ENCODE measurements around the gene FOXE3. TPM values are rescaled to one million over a fixed set of nuclear protein-coding genes. Genes with fewer than 3 reads are reported as not detected.

FOXE3 gene
- total RNA-seq (2014; rRNA removed; shearing (Covaris generic)) = 0.14 TPM in 1 of 2 replicates, not detected in the other

DNA sequence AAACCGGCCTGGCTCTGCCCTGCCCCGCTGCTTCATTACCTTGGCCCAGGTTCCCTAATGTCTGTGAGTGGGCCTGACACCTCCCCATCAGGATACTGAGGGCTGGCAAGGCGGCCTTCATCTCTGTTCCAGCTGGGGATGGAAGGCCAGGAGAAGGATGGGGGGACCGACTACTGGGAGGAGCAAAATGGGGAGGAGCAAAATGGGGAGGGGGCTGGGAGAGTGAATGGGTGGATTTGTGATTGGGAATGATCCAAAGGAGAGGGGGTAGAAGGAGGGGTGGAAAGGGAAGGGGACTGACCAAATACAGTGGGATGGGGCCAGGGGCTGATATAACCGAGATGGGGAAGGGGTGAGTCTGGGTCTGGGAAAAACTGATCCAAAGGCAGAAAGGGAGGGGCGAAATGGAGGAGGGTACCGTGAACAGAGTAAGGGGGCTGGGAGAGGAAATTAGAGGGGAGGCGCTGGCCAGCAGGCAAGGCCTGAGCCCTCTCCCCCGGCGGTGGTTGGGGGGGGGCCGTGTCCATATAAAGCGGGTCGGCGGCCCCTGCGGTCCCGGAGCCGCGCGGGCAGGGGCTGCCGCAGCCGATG, at the start of gene FOXE3:
TSS of gene FOXE3 (plus strand) at position 558 of the 591 bp plus-strand sequence. CDS start at position 589, 31 bp downstream.
- peak; percentile 72 for DNase-seq
- no peaks in the 10 kb centered on the region for H3K36me3 ChIP-seq (replicated peaks; ENCODE audit: control insufficient read depth, insufficient read depth, low read length)
- peak within 1 kb of the TSS; percentile 32 for H3K4me3 ChIP-seq (ENCODE audit: insufficient read depth, low read depth, low read length)
- H3K27me3 ChIP-seq (ENCODE audit: control insufficient read depth, insufficient read depth, low read length) = peaks cover 77% of the 10 kb centered on the region

DNA sequence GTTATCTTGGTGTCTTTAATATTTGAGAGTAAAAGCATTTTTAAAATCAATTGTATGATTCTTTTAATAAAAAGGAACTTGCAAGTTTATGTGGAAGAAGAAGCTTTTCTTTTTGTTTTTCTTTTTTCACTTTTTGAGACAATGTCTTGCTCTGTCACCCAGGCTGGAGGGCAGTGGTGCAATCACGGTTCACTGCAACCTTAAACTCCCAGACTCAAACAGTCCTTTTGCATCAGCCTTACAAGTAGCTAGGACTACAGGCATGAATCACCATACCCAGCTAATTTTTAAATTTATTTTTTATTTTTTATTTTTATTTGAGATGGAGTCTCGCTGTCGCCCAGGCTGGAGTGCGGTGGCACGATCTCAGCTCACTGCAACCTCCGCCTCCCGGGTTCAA, 48.4 kb upstream of the FOXE3 start:
- Histone ChIP-seq H3K4me3 (ENCODE audit: insufficient read depth, low read depth, low read length) (no peak overlapping the region), H3K27me3 (ENCODE audit: control insufficient read depth, insufficient read depth, low read length) (no peaks in the 10 kb centered on the region), H3K36me3 (replicated peaks; ENCODE audit: control insufficient read depth, insufficient read depth, low read length) (peaks cover 3% of the 10 kb centered on the region; the same call in 1 of the 2 replicates)
- no peak for DNase-seq

DNA sequence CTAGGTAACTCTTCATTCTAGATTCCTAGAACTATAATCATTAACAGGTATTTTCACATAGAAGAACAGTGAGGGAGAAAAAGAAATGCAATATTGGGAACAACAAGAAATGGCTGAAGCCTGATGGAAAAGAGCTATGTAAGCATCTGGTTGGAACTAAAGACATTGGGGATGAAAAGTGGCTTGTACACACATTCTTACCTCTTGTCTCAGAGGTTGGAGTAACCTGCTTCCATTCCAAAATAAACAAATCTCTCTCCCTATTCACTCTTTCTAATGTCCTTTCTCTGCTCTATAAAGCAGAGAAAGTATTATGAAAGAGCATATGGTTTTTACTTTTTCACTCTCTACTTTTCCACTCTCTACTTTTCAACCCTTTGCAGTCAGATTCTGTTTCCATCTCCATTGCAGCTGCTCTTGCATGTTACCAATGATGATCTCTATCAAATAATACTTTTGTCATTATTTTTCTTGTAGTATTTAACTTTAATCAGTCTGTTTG, 45.0 kb upstream of the FOXE3 start:
- DNase-seq = no peak
- no peak overlapping the region for H3K4me3 ChIP-seq (ENCODE audit: insufficient read depth, low read depth, low read length)
- no peaks in the 10 kb centered on the region for H3K27me3 ChIP-seq (ENCODE audit: control insufficient read depth, insufficient read depth, low read length)
- H3K36me3 ChIP-seq (replicated peaks; ENCODE audit: control insufficient read depth, insufficient read depth, low read length) = peaks cover 4% of the 10 kb centered on the region; the same call in 1 of the 2 replicates

GRCh38 chr1:47374501-47374900, 41.6 kb upstream of the FOXE3 start:
- Histone ChIP-seq H3K36me3 (replicated peaks; ENCODE audit: control insufficient read depth, insufficient read depth, low read length) (peaks cover 3% of the 10 kb centered on the region; the same call in 1 of the 2 replicates), H3K4me3 (ENCODE audit: insufficient read depth, low read depth, low read length) (no peak overlapping the region), H3K27me3 (ENCODE audit: control insufficient read depth, insufficient read depth, low read length) (no peaks in the 10 kb centered on the region)
- no peak for DNase-seq

- no peak overlapping the region for H3K4me3 ChIP-seq (ENCODE audit: insufficient read depth, low read depth, low read length)
- no peaks in the 10 kb centered on the region for H3K27me3 ChIP-seq (ENCODE audit: control insufficient read depth, insufficient read depth, low read length)
- H3K36me3 ChIP-seq (replicated peaks; ENCODE audit: control insufficient read depth, insufficient read depth, low read length) = peaks cover 1% of the 10 kb centered on the region; the same call in 1 of the 2 replicates
- DNase-seq = no peak
These were observed 37.9 kb upstream of the FOXE3 start for GRCh38 chr1:47378147-47378546.

DNA sequence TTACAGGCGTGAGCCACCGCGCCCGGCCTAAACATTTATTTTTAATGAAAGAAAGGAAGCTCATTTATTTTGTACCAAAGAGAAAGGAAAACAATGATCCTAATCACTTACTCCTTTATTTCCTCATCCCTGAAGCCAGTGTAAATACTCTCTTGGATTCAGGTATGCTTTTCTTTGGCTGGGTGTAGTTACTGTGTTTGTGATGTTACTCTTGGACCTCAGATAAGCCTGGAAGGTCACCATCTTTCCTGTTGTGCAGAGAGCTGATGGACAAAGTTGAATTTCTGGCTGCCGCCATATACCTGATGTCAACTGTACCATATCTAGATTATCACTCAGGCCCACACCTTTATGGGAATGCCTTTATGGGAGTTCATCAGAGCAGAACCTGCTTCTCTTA, 35.4 kb upstream of the FOXE3 start:
- no peaks in the 10 kb centered on the region for H3K27me3 ChIP-seq (ENCODE audit: control insufficient read depth, insufficient read depth, low read length)
- no peak for DNase-seq
- no peak overlapping the region for H3K4me3 ChIP-seq (ENCODE audit: insufficient read depth, low read depth, low read length)
- no peaks in the 10 kb centered on the region for H3K36me3 ChIP-seq (replicated peaks; ENCODE audit: control insufficient read depth, insufficient read depth, low read length)

DNA sequence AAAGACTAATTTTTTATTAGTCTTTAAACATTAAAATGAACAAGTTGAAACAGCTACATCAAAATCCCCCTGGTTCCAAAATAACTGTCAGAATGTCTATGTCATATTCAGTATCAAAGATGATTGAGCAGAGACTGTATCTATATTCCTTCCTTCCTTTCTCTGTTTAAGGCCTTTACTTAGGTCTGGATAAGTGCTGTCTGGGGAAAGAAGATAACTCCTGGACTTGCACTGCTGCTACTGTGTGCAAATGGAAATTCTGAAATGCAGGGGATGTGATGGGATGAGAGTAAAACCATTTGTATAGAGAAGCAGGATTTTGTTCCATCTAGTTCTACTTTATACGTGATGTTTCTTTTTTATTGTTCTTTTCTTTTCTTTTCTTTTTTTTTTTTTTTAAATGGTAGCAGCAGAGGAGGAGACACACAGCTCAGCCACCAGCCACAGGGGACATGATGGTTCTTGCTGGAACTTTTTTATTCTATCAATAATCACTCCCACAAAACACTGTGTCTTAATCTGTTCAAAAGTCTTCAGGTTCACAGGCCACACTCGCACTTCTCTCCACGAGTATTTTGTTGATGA, 33.6 kb upstream of the FOXE3 start:
- no peak overlapping the region for H3K4me3 ChIP-seq (ENCODE audit: insufficient read depth, low read depth, low read length)
- no peaks in the 10 kb centered on the region for H3K27me3 ChIP-seq (ENCODE audit: control insufficient read depth, insufficient read depth, low read length)
- DNase-seq = no peak
- H3K36me3 ChIP-seq (replicated peaks; ENCODE audit: control insufficient read depth, insufficient read depth, low read length) = no peaks in the 10 kb centered on the region

DNA sequence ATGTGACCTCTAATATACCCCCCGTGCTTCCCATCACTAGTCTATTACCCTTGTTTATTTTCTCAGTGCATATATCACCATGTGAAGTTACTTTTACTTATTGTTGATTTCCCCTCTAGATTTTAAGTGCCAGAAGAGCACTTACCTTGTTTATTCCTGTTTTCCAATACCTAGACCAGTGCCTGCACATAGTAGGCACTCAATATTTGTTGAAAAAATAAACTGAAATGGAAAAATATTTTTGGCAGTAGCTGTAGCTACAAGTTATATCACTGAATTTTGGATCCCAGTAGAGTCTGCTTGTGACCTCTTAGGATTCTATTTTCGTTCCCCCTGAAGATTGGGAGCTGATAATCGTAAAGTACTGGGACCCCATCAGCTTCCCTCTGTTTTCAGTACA, 32.0 kb upstream of the FOXE3 start:
- no peaks in the 10 kb centered on the region for H3K36me3 ChIP-seq (replicated peaks; ENCODE audit: control insufficient read depth, insufficient read depth, low read length)
- H3K27me3 ChIP-seq (ENCODE audit: control insufficient read depth, insufficient read depth, low read length) = no peaks in the 10 kb centered on the region; the same call in 1 of the 2 replicates
- DNase-seq = no peak
- H3K4me3 ChIP-seq (ENCODE audit: insufficient read depth, low read depth, low read length) = no peak overlapping the region

GRCh38 chr1:47385020-47385419, 31.1 kb upstream of the FOXE3 start:
- H3K4me3 ChIP-seq (ENCODE audit: insufficient read depth, low read depth, low read length) = no peak overlapping the region
- DNase-seq = no peak
- H3K27me3 ChIP-seq (ENCODE audit: control insufficient read depth, insufficient read depth, low read length) = no peaks in the 10 kb centered on the region; the same call in 1 of the 2 replicates
- H3K36me3 ChIP-seq (replicated peaks; ENCODE audit: control insufficient read depth, insufficient read depth, low read length) = no peaks in the 10 kb centered on the region

GRCh38 chr1:47386268-47386667, 29.8 kb upstream of the FOXE3 start:
- H3K36me3 ChIP-seq (replicated peaks; ENCODE audit: control insufficient read depth, insufficient read depth, low read length) = no peaks in the 10 kb centered on the region
- H3K4me3 ChIP-seq (ENCODE audit: insufficient read depth, low read depth, low read length) = no peak overlapping the region
- no peak for DNase-seq
- H3K27me3 ChIP-seq (ENCODE audit: control insufficient read depth, insufficient read depth, low read length) = no peaks in the 10 kb centered on the region; the same call in 1 of the 2 replicates

DNA sequence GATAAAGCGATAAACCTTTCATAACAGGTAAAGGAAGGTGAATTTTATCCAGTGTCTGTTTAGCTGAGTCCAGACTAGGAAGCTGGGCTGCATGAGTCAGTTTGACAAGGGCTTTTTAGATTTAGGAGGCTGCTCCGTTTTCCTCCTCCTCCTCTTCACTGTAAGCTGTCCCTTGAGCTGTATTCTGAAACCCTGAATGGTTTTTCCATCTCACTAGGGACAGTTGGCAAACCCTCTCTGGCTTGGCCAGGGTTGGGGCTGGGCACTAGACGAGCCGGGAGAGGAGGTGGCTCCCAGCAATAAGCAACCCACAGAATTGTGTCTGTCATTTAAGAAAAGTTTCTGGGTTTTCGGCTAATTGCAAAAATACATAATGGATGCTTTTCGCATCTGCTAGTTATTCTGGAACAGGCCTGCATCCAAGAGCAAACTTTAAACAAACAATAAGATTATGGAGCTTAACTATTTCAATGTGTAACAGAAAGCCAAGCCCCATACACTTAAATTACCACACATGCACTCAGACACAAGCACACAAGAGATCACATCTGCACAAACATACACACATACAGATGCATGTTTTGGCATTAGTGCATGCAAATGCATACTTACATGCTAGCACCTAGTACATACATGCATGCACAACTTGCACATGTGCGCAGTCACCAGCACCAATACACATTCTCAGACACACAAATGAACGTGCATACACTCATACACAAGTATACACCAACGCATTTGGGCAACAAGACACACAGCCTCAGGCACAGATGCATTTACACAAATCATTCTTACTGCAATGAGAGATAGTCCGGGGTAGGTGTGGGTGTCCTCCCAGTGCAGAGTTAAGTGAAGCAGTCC, 27.8 kb upstream of the FOXE3 start:
- no peaks in the 10 kb centered on the region; the same call in 1 of the 2 replicates for H3K27me3 ChIP-seq (ENCODE audit: control insufficient read depth, insufficient read depth, low read length)
- H3K4me3 ChIP-seq (ENCODE audit: insufficient read depth, low read depth, low read length) = no peak overlapping the region
- DNase-seq = no peak
- H3K36me3 ChIP-seq (replicated peaks; ENCODE audit: control insufficient read depth, insufficient read depth, low read length) = no peaks in the 10 kb centered on the region

DNA sequence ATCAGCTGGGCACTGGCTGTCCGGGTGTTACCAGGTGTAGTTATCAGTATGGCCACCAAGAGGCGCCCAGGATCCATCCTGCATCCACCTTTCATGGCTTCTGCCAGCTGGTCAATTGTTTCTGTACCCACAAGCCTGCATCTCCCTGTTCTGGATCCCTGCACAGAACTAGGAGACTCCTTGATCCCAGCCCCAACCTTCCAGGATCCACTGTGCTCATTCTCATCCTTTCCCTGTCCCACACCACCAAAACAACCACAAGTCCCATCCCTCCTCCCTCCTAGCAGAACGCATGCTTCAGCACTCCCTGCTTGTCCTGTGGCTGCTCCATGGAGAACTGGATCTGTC, 27.2 kb upstream of the FOXE3 start:
- Histone ChIP-seq H3K4me3 (ENCODE audit: insufficient read depth, low read depth, low read length) (no peak overlapping the region), H3K27me3 (ENCODE audit: control insufficient read depth, insufficient read depth, low read length) (no peaks in the 10 kb centered on the region; the same call in 1 of the 2 replicates), H3K36me3 (replicated peaks; ENCODE audit: control insufficient read depth, insufficient read depth, low read length) (no peaks in the 10 kb centered on the region)
- peak; percentile 81 for DNase-seq

DNA sequence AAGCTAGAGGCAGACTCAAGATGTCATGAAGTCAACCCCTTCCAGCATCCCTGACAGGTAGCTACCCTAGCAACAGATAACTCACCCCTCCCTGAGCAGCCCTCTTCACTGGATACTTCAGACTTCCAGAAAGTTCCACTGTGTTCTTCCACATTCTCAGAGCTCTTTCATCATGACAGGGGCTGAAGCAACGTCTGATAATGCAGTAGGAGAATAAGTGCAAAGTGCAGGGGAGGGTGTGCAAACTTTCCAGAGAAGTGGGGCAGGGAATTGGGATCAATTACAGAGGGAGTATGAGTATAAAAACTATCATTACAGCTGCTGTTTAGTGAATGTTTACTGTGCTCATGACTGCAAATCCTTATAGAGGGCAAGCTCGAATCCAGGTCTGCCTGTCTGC, 26.4 kb upstream of the FOXE3 start:
- no peaks in the 10 kb centered on the region; the same call in 1 of the 2 replicates for H3K27me3 ChIP-seq (ENCODE audit: control insufficient read depth, insufficient read depth, low read length)
- no peak overlapping the region for H3K4me3 ChIP-seq (ENCODE audit: insufficient read depth, low read depth, low read length)
- DNase-seq = no peak
- no peaks in the 10 kb centered on the region for H3K36me3 ChIP-seq (replicated peaks; ENCODE audit: control insufficient read depth, insufficient read depth, low read length)

DNA sequence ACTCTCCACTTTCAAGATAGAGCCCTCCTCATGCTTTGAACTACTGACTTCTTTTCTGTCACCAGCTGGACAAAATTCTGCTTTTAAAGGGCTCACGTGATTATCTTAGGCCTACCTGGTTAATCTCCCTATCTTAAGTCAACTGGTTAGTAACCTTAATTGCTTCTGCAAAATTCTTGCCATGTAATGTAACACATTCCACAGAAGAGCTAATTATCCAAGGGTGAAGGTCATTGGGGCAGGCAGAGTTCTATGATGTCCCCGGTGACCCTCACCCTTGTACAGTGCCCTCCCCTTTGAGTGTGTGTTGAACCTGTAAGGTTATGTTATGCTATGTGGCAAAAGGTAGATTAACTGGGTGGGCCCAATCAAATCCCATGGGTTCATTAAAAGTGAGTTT, 25.2 kb upstream of the FOXE3 start:
- H3K36me3 ChIP-seq (replicated peaks; ENCODE audit: control insufficient read depth, insufficient read depth, low read length) = no peaks in the 10 kb centered on the region
- no peak overlapping the region for H3K4me3 ChIP-seq (ENCODE audit: insufficient read depth, low read depth, low read length)
- DNase-seq = no peak
- no peaks in the 10 kb centered on the region; the same call in 1 of the 2 replicates for H3K27me3 ChIP-seq (ENCODE audit: control insufficient read depth, insufficient read depth, low read length)
